Panc1 (cell line): ENCODE measurements around the gene CHST1. TPM values are rescaled to one million over a fixed set of nuclear protein-coding genes. Genes with fewer than 3 reads are reported as not detected.

Experiments used
- ATAC-seq: fragments of 200-7000 bp; cut with Tn5 transposase; 2 replicates; pipeline ENCODE4 v1.9.1; 2020; ENCODE audit warnings: mild to moderate bottlenecking, moderate library complexity
- BruUV-seq: library from RNA; stranded (reverse); fragments of 400-500 nt; replicated peaks from 2 replicates; lab custom pipeline; 2021; lab: Mats Ljungman, UMichigan
- CTCF ChIA-PET: fragments of 300-600 bp; sonication (Branson Sonifier 250); formaldehyde crosslinking; loops from one replicate; lab custom pipeline; 2022; ENCODE audit warnings: antibody characterized with exemption; lab: Charles Lee
- POLR2A ChIA-PET: fragments of 300-600 bp; sonication (Branson Sonifier 250); formaldehyde crosslinking; loops from one replicate; lab custom pipeline; 2022; ENCODE audit warnings: antibody characterized with exemption; lab: Charles Lee
- DNase-seq: peaks from one replicate; pipeline ENCODE4 v3.0.0-alpha.2; 2010; ENCODE audit warnings: low read depth, low spot score
- H3K27ac ChIP-seq: 2 replicates; pipeline ENCODE4 v1.5.1; 2011; ENCODE audit warnings: mild to moderate bottlenecking, low read length, inconsistent platforms
- H3K27me3 ChIP-seq: fragments of 200-500 bp; sonication (Bioruptor generic); 2 replicates; pipeline ENCODE4 v1.6.0; 2014; ENCODE audit warnings: low read length, inconsistent platforms; ENCODE audit not compliant: control insufficient read depth, insufficient read depth
- H3K36me3 ChIP-seq: fragments of 200-500 bp; sonication (Bioruptor generic); 2 replicates; pipeline ENCODE4 v1.5.1; 2014; ENCODE audit warnings: inconsistent platforms, mild to moderate bottlenecking, low read length, moderate library complexity; ENCODE audit not compliant: control insufficient read depth, insufficient read depth
- H3K4me1 ChIP-seq: 2 replicates; pipeline ENCODE4 v1.5.1; 2011; ENCODE audit warnings: inconsistent platforms, mild to moderate bottlenecking, low read length, moderate library complexity; ENCODE audit not compliant: control insufficient read depth, insufficient read depth
- H3K4me3 ChIP-seq, 2 experiments: 2 replicates each; pipeline ENCODE4 v1.5.1; 2011 to 2012; ENCODE audit warnings: low read depth in 2 of 2, low read length in 2 of 2, mild to moderate bottlenecking in 2 of 2, inconsistent platforms in 1 of 2, moderate library complexity in 1 of 2
- H3K9me3 ChIP-seq: fragments of 200-500 bp; sonication (Bioruptor generic); 2 replicates; pipeline ENCODE4 v1.5.1; 2014; ENCODE audit warnings: low read depth, mild to moderate bottlenecking, inconsistent platforms, low read length, moderate library complexity; ENCODE audit not compliant: control insufficient read depth, insufficient read depth
- POLR2AphosphoS5 ChIP-seq: IDR thresholded peaks from 2 replicates; pipeline ENCODE4 v1.6.1; 2012; ENCODE audit warnings: mild to moderate bottlenecking, low read depth, low read length, moderate library complexity
- SIN3A ChIP-seq: IDR thresholded peaks from 2 replicates; pipeline ENCODE4 v1.6.1; 2012; ENCODE audit warnings: low read depth, mild to moderate bottlenecking, low read length, moderate library complexity, borderline replicate concordance; ENCODE audit not compliant: insufficient read depth
- TCF7L2 ChIP-seq: IDR thresholded peaks from 2 replicates; pipeline ENCODE4 v1.6.1; 2011; ENCODE audit warnings: mild to moderate bottlenecking, low read depth, low read length, inconsistent platforms
- in situ Hi-C: cut with HindIII; loops from 2 replicates; pipeline ENCODE4 v1.10.0; 2016; ENCODE audit warnings: low sequenced_read_pairs, low pct_unique_long_range_greater_than_20kb
- intact Hi-C: fragments of 100-400 bp; cut with micrococcal nuclease; formaldehyde crosslinking; loops from one replicate; pipeline ENCODE4 v1.10.0; 2022; ENCODE audit not compliant: unreplicated experiment
- total RNA-seq: library from RNA; stranded (reverse); gene quantifications from one replicate; pipeline ENCODE4 v1.2.1, GENCODE V29; 2021; ENCODE audit not compliant: unreplicated experiment
- TF ChIP-seq, protein P1 (sequence below): fragments of 450-650 bp; IDR thresholded peaks from 2 replicates; pipeline ENCODE4 v1.5.1; 2017; ENCODE audit warnings: mild to moderate bottlenecking
- TF ChIP-seq, protein P2 (sequence below), 2 experiments: IDR thresholded peaks; 2 replicates each; pipeline ENCODE4 v1.6.1; 2011 to 2012; ENCODE audit warnings: low read depth in 2 of 2, control low read depth in 1 of 2, low read length in 1 of 2, mild to moderate bottlenecking in 1 of 2, moderate library complexity in 1 of 2; ENCODE audit not compliant: insufficient read depth in 1 of 2

The CHST1 gene
- total RNA-seq, 1 experiment from 2014 or later: not detected

DNA sequence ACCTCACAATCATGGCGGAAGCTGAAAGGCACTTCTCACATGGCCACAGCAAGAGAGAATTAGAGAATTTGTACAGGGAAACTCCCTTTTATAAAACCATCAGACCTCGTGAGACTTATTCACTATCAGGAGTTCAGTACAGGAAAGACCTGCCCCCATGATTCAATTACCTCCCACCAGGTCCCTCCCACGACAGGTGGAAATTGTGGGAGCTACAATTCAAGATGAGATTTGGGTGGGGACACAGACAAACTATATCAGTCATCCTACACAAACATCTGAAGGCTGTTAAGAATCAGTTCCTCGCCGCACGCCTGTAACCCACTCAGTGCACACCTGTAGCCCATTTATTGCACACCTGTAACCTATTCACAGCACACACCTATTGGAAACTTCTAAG, 39.8 kb downstream of the CHST1 start:
- TF ChIP-seq TCF7L2 (no peak), SIN3A (no peak), POLR2AphosphoS5 (no peak)
- TF ChIP-seq, protein P1, sequence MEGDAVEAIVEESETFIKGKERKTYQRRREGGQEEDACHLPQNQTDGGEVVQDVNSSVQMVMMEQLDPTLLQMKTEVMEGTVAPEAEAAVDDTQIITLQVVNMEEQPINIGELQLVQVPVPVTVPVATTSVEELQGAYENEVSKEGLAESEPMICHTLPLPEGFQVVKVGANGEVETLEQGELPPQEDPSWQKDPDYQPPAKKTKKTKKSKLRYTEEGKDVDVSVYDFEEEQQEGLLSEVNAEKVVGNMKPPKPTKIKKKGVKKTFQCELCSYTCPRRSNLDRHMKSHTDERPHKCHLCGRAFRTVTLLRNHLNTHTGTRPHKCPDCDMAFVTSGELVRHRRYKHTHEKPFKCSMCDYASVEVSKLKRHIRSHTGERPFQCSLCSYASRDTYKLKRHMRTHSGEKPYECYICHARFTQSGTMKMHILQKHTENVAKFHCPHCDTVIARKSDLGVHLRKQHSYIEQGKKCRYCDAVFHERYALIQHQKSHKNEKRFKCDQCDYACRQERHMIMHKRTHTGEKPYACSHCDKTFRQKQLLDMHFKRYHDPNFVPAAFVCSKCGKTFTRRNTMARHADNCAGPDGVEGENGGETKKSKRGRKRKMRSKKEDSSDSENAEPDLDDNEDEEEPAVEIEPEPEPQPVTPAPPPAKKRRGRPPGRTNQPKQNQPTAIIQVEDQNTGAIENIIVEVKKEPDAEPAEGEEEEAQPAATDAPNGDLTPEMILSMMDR: no peak
- TF ChIP-seq, protein P2, sequence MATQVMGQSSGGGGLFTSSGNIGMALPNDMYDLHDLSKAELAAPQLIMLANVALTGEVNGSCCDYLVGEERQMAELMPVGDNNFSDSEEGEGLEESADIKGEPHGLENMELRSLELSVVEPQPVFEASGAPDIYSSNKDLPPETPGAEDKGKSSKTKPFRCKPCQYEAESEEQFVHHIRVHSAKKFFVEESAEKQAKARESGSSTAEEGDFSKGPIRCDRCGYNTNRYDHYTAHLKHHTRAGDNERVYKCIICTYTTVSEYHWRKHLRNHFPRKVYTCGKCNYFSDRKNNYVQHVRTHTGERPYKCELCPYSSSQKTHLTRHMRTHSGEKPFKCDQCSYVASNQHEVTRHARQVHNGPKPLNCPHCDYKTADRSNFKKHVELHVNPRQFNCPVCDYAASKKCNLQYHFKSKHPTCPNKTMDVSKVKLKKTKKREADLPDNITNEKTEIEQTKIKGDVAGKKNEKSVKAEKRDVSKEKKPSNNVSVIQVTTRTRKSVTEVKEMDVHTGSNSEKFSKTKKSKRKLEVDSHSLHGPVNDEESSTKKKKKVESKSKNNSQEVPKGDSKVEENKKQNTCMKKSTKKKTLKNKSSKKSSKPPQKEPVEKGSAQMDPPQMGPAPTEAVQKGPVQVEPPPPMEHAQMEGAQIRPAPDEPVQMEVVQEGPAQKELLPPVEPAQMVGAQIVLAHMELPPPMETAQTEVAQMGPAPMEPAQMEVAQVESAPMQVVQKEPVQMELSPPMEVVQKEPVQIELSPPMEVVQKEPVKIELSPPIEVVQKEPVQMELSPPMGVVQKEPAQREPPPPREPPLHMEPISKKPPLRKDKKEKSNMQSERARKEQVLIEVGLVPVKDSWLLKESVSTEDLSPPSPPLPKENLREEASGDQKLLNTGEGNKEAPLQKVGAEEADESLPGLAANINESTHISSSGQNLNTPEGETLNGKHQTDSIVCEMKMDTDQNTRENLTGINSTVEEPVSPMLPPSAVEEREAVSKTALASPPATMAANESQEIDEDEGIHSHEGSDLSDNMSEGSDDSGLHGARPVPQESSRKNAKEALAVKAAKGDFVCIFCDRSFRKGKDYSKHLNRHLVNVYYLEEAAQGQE (IDR thresholded peaks at IDR 0.05; ENCODE audit: insufficient read depth in 1 of 2, low read depth in 2 of 2, low read length in 1 of 2): no peak

DNA sequence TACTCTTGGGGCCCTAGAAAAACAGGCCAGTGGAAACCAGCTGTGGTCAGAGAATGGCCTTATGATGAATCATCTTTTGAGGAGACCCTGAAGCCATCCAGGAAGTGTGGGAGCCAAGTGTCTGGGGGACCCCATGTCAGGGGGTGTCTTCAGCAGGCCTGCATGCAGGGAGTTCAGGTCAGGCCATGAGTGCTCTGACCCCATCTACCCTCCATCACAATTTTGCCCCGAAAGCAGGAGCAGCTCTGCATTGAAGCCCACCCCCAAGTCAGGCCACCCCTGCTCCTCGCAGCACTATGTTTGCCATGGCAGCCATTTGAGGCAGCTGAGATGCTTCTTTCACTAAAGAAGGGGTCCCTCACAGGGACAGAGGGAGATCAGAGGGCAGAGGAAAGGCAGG, 41.3 kb downstream of the CHST1 start:
- Histone ChIP-seq H3K9me3 (peaks cover 3% of the 10 kb centered on the region; the same call in 1 of the 2 replicates), H3K27me3 (peaks cover 11% of the 10 kb centered on the region), H3K4me3 (no peak overlapping the region), H3K36me3 (no peaks in the 10 kb centered on the region), H3K27ac (no peak overlapping the region), H3K4me1 (no peaks in the 10 kb centered on the region)
- no peak for ATAC-seq
- intact Hi-C loops (no loop called here), in situ Hi-C loops (no loop called here)
- POLR2A ChIA-PET: no interaction called here
- TF ChIP-seq, protein P1: no peak
- TF ChIP-seq POLR2AphosphoS5 (no peak), SIN3A (no peak), TCF7L2 (no peak)
- TF ChIP-seq, protein P2 (IDR thresholded peaks at IDR 0.05; ENCODE audit: insufficient read depth in 1 of 2, low read depth in 2 of 2, low read length in 1 of 2): no peak
- no peak for DNase-seq
- BruUV-seq: no TSS peak
- CTCF ChIA-PET: no interaction called here

More for the DNA sequence above, 39.8 kb downstream of the CHST1 start:
- Histone ChIP-seq H3K36me3 (no peaks in the 10 kb centered on the region), H3K27me3 (peaks cover 10% of the 10 kb centered on the region), H3K4me3 (no peak overlapping the region), H3K27ac (no peak overlapping the region), H3K4me1 (no peaks in the 10 kb centered on the region), H3K9me3 (peaks cover 1% of the 10 kb centered on the region; the same call in 1 of the 2 replicates)
- BruUV-seq: no TSS peak
- CTCF ChIA-PET: no interaction called here
- ATAC-seq: no peak
- in situ Hi-C loops: no loop called here
- intact Hi-C loops: no loop called here
- POLR2A ChIA-PET: no interaction called here
- DNase-seq: no peak
